GM12864 (cell line): ENCODE data around the gene CPAMD8.

Source experiments
- DNase-seq: peaks from one replicate; pipeline ENCODE4 v3.0.0-alpha.2; 2011; ENCODE audit warnings: low read depth
- H3K4me3 ChIP-seq: 2 replicates; pipeline ENCODE4 v1.5.1; 2011; ENCODE audit warnings: mild to moderate bottlenecking, low read depth, low read length, control low read depth
- TF ChIP-seq, protein P1 (sequence below): IDR thresholded peaks from 2 replicates; pipeline ENCODE4 v1.5.1; 2011; ENCODE audit warnings: low read depth, mild to moderate bottlenecking, moderate library complexity, low read length, control low read depth, inconsistent platforms; ENCODE audit errors: missing control alignments

The CPAMD8 gene

DNA sequence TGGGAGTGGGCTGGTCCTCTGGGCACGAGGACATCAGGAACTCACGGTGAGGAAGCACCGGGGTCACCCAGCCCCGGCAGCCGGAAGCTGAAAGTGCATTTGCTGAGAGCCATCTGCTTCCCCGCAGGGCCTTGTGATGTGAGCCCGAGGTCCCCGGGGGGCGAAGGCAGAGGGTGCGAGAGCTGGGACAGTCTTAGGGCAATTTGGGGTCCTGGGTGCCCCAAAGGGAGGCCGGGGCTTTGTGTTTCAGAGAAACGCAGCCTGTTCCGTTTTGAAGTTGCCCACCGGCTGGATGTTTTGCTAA is 133.0 kb downstream of the CPAMD8 start:
- TF ChIP-seq, protein P1, sequence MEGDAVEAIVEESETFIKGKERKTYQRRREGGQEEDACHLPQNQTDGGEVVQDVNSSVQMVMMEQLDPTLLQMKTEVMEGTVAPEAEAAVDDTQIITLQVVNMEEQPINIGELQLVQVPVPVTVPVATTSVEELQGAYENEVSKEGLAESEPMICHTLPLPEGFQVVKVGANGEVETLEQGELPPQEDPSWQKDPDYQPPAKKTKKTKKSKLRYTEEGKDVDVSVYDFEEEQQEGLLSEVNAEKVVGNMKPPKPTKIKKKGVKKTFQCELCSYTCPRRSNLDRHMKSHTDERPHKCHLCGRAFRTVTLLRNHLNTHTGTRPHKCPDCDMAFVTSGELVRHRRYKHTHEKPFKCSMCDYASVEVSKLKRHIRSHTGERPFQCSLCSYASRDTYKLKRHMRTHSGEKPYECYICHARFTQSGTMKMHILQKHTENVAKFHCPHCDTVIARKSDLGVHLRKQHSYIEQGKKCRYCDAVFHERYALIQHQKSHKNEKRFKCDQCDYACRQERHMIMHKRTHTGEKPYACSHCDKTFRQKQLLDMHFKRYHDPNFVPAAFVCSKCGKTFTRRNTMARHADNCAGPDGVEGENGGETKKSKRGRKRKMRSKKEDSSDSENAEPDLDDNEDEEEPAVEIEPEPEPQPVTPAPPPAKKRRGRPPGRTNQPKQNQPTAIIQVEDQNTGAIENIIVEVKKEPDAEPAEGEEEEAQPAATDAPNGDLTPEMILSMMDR = no peak
- DNase-seq = no peak
- H3K4me3 ChIP-seq = no peak overlapping the region

DNA sequence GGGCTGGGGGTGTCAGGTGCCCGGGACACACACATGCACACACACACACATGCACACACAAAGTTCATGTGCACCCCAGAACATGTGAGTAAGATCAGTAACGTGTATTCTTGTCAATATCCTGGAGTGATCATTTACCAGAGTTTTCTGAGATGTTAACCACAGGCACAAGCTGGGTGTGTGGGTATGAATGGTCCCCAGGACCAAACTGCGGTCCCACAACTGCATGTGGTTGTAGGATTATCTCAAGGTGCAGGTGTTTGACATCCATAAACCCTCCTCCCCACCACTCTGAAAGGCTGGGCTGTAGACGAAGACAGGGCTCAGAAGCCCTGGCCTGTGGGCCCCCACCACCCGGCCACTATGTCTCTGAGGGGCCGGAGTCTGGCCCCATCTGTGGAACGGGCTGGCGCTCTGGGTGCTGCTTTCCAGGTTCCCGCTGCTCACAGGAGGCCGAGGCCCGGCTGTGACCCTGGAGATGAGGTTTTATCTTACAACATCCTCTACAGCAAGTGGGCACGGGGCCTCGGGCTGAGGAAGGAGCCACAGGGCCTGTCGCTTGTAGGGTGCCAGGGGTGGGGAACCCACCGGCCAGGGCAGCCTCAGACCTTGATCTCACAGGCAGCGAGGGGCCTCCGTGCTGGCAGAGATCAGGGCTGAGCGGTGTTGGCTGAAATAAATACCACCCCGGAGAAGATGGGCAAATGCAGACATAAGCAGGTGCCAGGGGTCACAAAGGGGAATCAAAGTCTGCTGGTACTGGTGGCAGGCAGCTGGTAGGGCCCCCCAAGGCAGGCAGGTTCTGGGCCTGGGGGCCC is 133.5 kb downstream of the CPAMD8 start:
- DNase-seq = no peak
- H3K4me3 ChIP-seq = no peak overlapping the region
- TF ChIP-seq, protein P1 = no peak

DNA sequence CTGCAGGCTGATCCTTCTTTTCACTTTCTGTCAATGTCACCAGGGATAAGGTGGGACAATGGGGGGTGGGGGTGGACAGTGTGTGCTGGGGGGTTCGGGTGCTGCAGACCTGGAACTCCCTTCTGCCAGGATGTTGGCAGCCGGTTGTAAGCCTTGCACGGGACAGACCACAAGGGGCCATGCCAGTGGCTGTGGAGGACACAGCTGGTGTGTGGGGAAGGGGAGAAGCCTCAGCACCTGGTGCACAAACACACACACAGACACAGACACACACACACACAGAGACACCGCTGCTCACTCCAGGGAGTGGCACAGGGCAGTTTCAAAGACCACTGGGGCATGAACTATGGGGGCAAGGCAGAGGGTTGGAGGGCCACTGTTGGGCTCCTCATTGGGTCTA is 134.2 kb downstream of the CPAMD8 start:
- TF ChIP-seq, protein P1 = no peak
- H3K4me3 ChIP-seq = no peak overlapping the region
- DNase-seq = no peak

DNA sequence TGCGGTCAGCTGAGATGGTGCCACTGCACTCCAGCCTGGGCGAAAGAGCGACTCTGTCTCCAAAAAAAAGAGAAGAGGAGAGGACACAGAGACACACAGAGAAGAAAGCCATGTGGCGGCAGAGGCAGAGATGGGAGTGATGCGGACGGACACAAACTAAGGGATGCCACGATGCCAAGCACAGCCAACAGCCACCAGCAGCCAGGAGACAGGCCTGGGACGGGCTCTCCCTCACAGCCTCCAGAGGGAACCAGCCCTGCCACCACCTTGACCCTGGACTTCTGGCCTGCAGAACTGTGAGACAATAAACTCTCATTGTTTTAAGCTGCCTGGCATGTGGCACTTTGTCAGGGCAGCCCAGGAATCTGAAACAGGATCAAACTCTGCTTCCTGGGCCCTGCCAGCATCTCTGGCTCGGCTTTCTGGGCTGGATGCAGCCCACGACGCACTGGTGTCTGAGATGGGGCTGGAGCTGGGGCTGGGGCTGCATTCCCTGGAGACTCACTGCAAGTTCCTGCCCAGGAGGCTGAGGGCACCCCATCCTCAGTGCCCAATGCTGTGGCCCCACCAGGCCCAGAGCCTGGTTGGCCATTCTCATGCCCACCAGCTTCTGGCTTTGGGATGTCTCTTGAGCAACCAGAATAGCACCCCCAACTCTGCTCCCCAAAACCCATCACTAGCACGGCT is 134.8 kb downstream of the CPAMD8 start:
- TF ChIP-seq, protein P1 = no peak
- DNase-seq = no peak
- H3K4me3 ChIP-seq = no peak overlapping the region

DNA sequence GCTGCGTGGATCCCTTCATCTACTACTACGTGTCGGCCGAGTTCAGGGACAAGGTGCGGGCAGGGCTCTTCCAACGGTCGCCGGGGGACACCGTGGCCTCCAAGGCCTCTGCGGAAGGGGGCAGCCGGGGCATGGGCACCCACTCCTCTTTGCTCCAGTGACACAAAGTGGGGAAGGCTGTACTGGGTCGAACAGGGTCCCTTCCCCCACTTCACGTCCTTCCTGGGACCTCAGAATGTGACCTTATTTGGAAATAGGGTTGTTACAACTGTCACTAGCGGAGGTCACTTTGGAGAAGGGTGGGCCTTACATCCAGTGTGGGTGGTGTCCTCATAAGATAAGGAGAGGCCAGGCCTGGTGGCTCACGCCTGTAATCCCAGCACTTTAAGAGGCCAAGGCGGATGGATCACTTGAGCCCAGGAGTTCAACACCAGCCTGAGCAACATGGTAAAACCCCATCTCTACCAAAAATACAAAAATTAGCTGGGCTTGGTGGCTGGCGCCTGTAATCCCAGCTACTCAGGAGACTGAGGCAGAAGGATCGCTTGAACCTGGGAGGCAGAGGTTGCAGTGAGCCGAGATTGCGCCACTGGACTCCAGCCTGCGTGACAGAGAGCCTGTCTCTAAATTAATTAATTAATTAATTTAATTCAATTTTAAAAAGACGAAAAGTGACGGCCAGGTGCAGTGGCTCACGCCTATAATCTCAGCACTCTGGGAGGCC is 136.0 kb downstream of the CPAMD8 start:
- TF ChIP-seq, protein P1 = no peak
- no peak for DNase-seq

DNA sequence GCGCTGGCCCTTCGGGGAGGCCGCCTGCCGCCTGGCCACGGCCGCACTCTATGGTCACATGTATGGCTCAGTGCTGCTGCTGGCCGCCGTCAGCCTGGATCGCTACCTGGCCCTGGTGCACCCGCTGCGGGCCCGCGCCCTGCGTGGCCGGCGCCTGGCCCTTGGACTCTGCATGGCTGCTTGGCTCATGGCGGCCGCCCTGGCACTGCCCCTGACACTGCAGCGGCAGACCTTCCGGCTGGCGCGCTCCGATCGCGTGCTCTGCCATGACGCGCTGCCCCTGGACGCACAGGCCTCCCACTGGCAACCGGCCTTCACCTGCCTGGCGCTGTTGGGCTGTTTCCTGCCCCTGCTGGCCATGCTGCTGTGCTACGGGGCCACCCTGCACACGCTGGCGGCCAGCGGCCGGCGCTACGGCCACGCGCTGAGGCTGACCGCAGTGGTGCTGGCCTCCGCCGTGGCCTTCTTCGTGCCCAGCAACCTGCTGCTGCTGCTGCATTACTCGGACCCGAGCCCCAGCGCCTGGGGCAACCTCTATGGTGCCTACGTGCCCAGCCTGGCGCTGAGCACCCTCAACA is 136.6 kb downstream of the CPAMD8 start:
- no peak overlapping the region for H3K4me3 ChIP-seq
- DNase-seq = no peak
- TF ChIP-seq, protein P1 = no peak

More for the DNA sequence above, 136.0 kb downstream of the CPAMD8 start:
- no peak overlapping the region for H3K4me3 ChIP-seq
